A549 treated with AZD9567 at 1 μM for 4 hours (cell line): ENCODE results near the gene ZNF43. TPM values are rescaled to one million over a fixed set of nuclear protein-coding genes. Genes with fewer than 3 reads are reported as not detected.

Source experiments
- total RNA-seq: library from RNA; stranded (reverse); fragments of 200-300 nt; extraction: Qiagen RNA extraction; gene quantifications from 5 replicates; pipeline ENCODE4 v1.2.3, GENCODE V29; 2022; ENCODE audit not compliant: insufficient read depth

ZNF43 gene
- total RNA-seq, result 2.6 to 5.1 TPM (median 2.7 TPM) in 5 replicates

GRCh38 chr19:21835810-21836444 is at the start of gene ZNF43:
ZNF43 (minus strand) TSS chr19:21836182; CDS start chr19:21836038, 144 bp downstream.

GRCh38 chr19:21767065-21767800 is 68.7 kb downstream of the ZNF43 start, which contains the start of gene ZNF100:
ZNF100 (minus strand) TSS chr19:21767579; CDS start chr19:21767429, 150 bp downstream.

Other genes with a start within 250 kb of the ZNF43 start
- not detected in 5 replicates for gene ZNF100, start 68.6 kb downstream of the ZNF43 start, total RNA-seq
- not detected in 5 replicates for gene ZNF208, start 174.8 kb upstream of the ZNF43 start, total RNA-seq
- gene ZNF257, start 216.3 kb upstream of the ZNF43 start, total RNA-seq, result not detected in 5 replicates